ENCODE results near the gene TRRAP.

Gene TRRAP

GRCh38 chr7:99006739-99007424 is 128.6 kb downstream of the TRRAP start:
- no peak for DNase-seq (ENCODE audit: low read depth)

GRCh38 chr7:99008181-99008631 is 129.9 kb downstream of the TRRAP start:
- DNase-seq (ENCODE audit: low read depth): no peak

- DNase-seq (ENCODE audit: low read depth): no peak
Observed at GRCh38 chr7:99008921-99009530, 130.7 kb downstream of the TRRAP start.

GRCh38 chr7:99010281-99010680 is 131.9 kb downstream of the TRRAP start:
- DNase-seq (ENCODE audit: low read depth): no peak

DNA sequence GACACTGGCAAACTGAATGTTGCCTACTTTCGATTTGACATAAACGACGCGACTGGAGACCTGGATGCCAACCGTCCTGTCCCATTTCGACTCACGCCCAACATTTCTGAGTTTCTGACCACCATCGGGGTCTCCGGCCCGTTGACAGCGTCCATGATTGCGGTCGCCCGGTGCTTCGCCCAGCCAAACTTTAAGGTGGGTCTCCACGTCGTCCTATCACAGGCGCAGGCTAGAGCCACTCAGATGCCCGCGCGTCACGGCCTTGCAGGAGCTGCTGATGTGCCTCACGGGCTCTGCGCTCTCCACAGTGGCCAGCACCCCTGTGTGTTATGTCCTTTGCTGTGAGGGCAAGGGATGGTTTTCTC is 133.0 kb downstream of the TRRAP start:
- no peak for DNase-seq (ENCODE audit: low read depth)

- DNase-seq (ENCODE audit: low read depth): no peak
Observed at GRCh38 chr7:99011706-99012404, 133.5 kb downstream of the TRRAP start.

GRCh38 chr7:99012722-99013121 is 134.4 kb downstream of the TRRAP start:
- DNase-seq (ENCODE audit: low read depth): no peak

GRCh38 chr7:99013266-99014112 is 135.2 kb downstream of the TRRAP start:
- no peak for DNase-seq (ENCODE audit: low read depth)

- no peak for DNase-seq (ENCODE audit: low read depth)
Observed at GRCh38 chr7:99014113-99014985, 136.0 kb downstream of the TRRAP start.

DNA sequence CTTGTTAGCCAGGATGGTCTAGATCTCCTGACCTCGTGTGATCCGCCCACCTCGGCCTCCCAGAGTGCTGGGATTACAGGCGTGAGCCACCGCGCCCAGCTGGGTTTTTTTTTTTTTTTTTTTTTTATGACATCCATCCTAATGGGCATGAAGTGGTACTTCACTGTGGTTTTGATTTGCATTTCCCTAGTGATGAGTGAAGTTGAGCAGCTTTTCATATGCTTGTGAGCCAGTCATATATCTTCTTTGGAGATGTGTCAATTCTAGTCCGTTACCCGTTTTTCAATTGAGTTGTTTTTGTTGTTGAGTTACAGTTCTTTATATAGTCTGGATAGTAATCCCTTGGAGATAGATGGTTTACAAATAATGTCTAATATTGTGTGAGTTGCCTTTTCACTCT is 137.9 kb downstream of the TRRAP start:
- no peak for DNase-seq (ENCODE audit: low read depth)

- DNase-seq (ENCODE audit: low read depth): no peak
Observed at GRCh38 chr7:99019523-99020412, 141.4 kb downstream of the TRRAP start.

GRCh38 chr7:99020413-99020715 is 142.0 kb downstream of the TRRAP start:
- DNase-seq (ENCODE audit: low read depth): no peak

DNA sequence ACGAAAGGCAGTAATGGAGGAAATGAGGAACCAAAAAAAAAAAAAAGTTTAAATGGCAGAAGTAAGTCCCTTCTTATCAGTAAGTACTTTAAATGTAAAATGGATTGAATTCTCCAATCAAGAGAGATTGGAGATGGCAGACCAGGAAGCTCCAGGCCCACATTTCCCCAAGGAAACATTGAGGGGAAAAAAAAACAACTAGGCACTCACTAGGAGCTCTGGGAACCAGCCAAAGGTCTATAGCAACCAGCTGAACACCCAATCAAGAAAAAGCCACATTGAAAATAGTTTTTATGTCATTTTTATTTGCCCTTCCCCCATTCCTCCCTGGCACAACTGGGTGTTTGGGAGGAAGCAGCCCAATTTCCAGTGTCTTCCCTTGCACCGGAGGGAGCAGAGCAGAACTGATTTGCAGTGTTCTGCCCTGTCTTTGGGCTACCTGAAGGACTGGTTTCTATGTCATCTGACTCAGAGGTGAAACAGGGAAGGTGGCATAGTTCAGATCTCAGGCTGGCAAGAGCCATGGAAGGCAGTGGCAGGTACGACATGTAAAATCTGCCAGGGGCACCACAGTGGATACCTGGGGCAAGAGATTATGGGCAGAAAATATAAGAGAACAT is 143.7 kb downstream of the TRRAP start:
- DNase-seq (ENCODE audit: low read depth): no peak

- no peak for DNase-seq (ENCODE audit: low read depth)
Observed at GRCh38 chr7:99024066-99024465, 145.7 kb downstream of the TRRAP start.

- DNase-seq (ENCODE audit: low read depth): no peak
Observed at GRCh38 chr7:99027241-99027640, 148.9 kb downstream of the TRRAP start.

- DNase-seq (ENCODE audit: low read depth): no peak
Observed at GRCh38 chr7:99027841-99028240, 149.5 kb downstream of the TRRAP start.

DNA sequence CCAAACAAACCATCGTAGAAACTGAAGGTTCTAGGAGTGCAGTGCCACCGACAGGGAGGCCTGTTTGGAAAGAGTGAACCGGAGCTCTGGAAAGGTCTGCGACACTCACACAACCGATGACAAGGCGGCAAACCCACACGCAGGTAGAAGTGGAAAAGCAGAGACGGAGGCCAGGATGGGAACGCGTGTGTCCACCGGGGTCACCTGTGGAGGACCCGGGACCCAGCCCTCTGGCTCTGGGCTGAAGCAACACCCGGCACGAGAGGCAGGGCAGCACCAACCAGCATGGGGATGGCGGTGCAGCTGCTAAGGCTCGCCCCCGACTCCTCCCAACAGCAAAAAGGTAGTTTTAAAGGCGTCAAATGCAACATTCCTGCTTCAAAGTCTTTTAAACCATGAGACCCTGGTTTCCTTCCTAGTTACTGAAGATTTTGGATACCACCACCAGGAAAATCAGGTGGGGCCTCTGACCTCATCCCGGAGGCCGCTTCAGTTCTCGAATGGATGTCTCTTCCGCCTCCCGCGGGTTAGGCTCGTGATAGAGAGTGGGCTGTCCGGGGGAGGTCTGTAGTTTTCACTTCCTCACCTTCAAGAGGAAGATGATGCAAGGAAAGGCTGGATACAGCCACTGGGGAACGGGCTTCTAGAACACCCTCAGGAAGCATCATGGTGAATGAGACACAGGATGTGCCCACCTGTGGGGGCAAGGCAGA is 150.1 kb downstream of the TRRAP start:
- DNase-seq (ENCODE audit: low read depth): no peak

DNA sequence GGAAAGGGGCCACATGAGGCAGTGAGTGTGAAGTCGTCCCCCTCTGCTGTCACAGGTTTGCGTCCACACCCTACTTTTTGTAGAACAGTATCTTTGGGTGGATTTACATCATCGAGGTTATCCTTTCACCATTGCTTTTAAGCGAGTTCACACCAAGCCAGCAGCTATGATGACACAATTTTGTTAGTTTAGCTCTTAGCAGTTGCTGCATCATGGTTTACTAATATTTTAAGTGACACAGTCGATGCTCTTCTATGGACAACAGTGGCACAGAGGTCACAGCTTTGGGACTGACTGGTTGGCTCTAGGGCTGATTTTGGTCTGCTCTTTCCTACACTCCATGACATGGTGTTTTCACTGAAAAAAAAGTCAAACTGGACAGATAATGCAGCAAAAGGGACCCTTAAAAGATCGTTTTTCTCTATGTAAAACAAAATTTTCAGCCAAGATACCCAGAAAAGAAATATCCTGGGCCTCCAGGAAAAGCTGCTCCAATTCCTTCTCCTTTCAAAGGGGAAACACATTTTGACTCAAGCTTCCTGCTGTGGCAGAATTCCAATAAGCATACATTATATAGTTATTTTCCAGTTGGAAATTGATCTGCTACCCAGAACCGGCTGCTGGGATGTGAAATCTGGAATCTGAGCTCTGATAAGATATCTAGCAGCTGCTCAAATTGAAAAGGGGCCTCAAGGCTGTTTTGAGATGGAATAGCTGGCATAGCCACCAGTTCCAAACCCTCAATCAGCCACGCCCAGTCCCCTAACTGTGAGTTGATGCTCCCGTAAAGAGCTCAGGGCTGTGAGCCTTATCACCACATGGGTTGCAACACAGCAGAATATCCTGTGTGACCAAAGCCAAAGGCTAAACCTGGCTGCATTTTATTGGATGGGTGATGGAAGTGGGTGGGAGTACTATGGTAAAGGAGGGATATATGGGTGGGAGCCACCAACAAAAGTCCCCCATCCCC is 151.4 kb downstream of the TRRAP start:
- DNase-seq (ENCODE audit: low read depth): no peak
